ENCODE results near the gene GPR135. TPM values are rescaled to one million over a fixed set of nuclear protein-coding genes. Genes with fewer than 3 reads are reported as not detected.
"Not testable (repeated sequence)": the region's sequence is repeated elsewhere in the genome, so short reads cannot be mapped to it uniquely, and the experiment has no call there.

The GPR135 gene
- polyA plus RNA-seq, 3 donors = 3.8 to 7.0 (median 4.2) TPM

GRCh38 chr14:59482541-59483331 is 17.6 kb upstream of the GPR135 start:
- no peak for DNase-seq (ENCODE audit: extremely low read depth in 1 of 11, low read depth in 9 of 11, low spot score in 4 of 11)

DNA sequence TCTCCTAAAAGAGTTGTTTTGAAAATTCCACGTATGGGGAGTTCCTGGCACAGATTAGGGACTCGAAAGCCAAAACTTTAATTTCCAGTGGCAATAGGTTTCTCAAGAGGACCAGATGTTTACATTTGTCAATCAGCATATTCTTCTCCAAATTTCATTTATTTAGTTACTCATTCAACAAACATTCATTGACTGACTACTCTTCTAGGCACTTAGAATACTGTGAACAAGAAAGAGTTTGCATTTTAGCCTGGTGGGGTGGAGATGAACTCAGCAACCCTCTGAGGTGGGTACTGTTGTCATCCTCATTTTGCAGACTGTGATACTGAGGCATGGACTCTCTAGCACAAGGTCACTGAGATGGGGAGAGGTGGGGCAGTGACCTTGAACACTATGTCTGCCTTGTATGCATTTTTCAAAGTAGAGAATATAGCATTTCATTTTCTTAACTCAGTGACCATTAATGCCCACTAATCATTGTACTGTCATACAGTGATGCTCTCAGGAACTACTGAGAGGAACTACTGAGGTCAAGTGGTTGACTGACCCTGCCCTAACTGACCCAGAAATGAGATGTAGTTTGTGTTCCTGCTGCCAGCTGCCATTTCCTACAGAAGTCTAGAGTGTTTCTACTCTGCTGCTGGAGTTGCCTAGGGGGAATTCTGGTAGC is 16.8 kb upstream of the GPR135 start:
- DNase-seq (ENCODE audit: extremely low read depth in 1 of 11, low read depth in 9 of 11, low spot score in 4 of 11) = no peak

DNA sequence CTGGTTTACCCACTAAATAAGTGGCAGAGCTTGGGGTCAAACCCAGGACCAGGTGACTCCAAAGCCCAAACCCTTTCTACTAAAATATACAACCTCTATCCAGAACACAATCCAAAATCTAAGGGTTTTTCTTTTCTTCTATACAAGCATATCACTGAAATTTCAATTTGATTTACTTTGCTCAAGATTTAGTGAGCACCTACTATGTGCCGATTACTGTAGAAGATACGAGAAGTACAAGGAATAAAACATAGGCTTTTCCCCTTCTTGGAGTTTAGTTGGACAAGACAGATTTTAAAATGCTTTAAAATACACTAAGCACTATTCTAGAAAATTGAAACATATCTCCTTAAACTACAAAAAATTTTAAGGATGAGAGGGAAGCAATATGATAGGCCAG is 16.2 kb upstream of the GPR135 start:
- no peak for DNase-seq (ENCODE audit: extremely low read depth in 1 of 11, low read depth in 9 of 11, low spot score in 4 of 11)

DNA sequence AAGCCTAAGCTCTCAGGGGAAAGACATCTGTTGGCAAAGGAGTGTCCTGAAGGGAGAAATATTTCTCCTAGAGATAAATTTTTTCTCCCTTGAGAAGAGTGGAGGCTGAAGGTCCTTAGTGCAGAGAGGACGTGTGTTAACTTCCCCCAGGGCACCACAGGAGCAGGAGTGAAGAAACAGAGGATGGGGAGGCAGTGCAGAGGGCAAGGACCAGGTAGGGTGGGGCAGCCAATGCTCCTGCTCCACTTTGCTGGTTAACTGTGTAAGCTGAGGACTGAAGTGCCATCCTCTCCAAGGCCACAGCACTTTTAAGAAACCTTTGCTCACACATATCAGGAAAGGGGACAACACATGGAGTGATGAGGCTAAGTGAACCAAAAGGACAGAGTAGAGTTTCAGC is 15.0 kb upstream of the GPR135 start:
- DNase-seq (ENCODE audit: extremely low read depth in 1 of 11, low read depth in 9 of 11, low spot score in 4 of 11) = no peak

DNA sequence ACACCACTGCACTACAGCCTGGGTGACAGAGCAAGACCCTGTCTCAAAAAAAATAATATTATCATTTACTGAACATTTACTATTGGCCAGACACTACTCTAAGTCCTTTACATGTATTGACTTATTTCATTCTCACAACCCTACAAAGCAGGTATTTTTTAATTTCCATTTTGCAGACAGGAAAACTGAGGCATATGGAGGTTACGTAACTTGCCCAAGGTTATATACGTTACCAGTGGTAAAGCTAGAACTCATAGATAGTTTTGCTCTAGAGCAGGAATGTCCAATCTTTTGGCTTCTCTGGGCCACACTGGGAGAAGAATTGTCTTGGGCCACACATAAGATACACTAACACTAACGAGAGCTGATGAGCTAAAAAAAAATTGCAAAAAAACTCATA is 13.4 kb upstream of the GPR135 start:
- no peak for DNase-seq (ENCODE audit: extremely low read depth in 1 of 11, low read depth in 9 of 11, low spot score in 4 of 11)

DNA sequence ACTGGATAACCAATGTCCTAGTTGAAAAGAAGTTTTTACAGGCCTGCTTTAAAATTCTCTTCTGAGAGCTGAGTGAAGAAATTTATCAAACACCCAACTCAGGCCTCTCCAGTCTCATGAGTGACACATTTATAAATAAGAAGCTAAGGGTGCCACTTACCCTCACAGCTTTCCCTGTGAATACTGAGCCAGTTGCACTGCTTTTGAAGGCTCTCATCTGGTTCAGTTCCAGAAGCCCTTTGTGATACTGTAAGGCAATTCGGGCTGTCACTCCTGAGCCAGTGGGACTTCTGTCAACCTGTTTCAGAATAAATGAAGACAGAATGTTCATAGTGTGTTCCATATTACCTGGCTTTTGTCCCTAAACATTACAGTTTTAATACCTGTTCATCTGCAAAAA is 10.5 kb upstream of the GPR135 start:
- no peak for DNase-seq (ENCODE audit: extremely low read depth in 1 of 11, low read depth in 9 of 11, low spot score in 4 of 11)

DNA sequence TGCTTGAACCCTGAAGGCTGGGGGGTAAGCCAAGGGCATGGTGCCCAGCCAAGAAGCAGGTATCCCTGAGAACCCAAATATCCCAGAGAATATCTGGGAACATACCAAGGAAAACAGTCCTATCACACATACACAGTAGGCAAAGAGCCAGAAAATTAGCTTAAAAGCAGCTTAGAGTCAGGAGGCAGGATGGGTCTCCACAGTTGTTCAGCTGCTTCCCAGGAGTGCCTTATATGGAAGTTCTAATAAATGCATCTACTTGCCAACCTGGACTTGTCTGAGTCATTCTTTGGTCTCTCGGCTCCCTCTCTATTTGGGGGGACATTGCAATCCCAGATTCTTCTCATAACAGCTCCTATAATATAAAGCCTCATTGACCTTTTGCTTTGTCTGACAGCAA is 9.0 kb upstream of the GPR135 start:
- no peak for DNase-seq (ENCODE audit: extremely low read depth in 1 of 11, low read depth in 9 of 11, low spot score in 4 of 11)

- DNase-seq (ENCODE audit: extremely low read depth in 1 of 11, low read depth in 9 of 11, low spot score in 4 of 11) = peak in 6 of 11 donors; percentile 59 to 72 (median 66)
These were observed 479 bp downstream of the GPR135 start for GRCh38 chr14:59464486-59465315.

GRCh38 chr14:59463787-59464485 is 1.2 kb downstream of the GPR135 start:
- DNase-seq (ENCODE audit: extremely low read depth in 1 of 11, low read depth in 9 of 11, low spot score in 4 of 11) = peak in 1 of 11 donors; percentile 25

- no peak for DNase-seq (ENCODE audit: extremely low read depth in 1 of 11, low read depth in 9 of 11, low spot score in 4 of 11)
These were observed 3.3 kb downstream of the GPR135 start for GRCh38 chr14:59461891-59462290.

GRCh38 chr14:59460378-59460777 is 4.8 kb downstream of the GPR135 start:
- DNase-seq (ENCODE audit: extremely low read depth in 1 of 11, low read depth in 9 of 11, low spot score in 4 of 11) = no peak

- DNase-seq (ENCODE audit: extremely low read depth in 1 of 11, low read depth in 9 of 11, low spot score in 4 of 11) = no peak
These were observed 6.7 kb downstream of the GPR135 start for GRCh38 chr14:59458486-59458885.

DNA sequence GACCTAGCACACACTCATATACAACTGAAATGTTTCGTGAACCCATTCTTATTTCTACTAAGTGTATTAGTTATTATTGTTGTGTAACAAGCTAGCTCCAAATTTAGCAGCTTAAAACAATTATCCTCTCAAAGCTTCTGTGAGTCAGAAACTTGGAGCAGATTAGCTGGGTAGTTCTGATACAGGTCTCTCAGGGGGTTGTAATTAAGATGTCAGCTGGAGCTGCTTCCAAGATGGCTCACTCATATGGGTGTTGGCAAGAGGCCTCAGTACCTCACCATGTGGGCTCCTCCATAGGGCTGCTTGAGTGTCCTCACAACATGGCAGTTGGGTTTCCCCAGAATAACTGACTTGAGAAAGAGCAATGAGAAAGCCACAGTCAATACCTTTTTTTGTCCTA is 9.8 kb downstream of the GPR135 start:
- no peak for DNase-seq (ENCODE audit: extremely low read depth in 1 of 11, low read depth in 9 of 11, low spot score in 4 of 11)

- DNase-seq (ENCODE audit: extremely low read depth in 1 of 11, low read depth in 9 of 11, low spot score in 4 of 11) = no peak
These were observed 11.0 kb downstream of the GPR135 start for GRCh38 chr14:59454139-59454538.

DNA sequence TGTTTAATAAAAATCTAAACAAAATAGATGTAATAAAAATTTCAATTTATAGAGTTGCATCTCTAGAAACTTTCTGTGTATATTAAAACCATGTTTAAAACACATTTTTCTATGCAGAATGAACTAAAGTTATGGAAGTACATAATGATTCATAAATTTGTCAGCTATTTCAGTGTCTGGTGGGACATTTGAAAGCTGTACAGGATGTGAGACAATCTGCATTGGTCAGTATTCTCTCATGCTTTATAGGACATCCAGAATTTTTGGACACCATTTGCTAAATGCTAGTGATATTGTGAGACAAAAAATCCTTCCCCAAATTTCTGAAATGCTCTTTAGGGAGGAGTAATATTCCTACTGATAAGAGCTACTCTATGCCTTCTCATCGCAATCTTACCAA is 13.3 kb downstream of the GPR135 start:
- no peak for DNase-seq (ENCODE audit: extremely low read depth in 1 of 11, low read depth in 9 of 11, low spot score in 4 of 11)

- no peak for DNase-seq (ENCODE audit: extremely low read depth in 1 of 11, low read depth in 9 of 11, low spot score in 4 of 11)
These were observed 14.5 kb downstream of the GPR135 start for GRCh38 chr14:59450716-59451115.

DNA sequence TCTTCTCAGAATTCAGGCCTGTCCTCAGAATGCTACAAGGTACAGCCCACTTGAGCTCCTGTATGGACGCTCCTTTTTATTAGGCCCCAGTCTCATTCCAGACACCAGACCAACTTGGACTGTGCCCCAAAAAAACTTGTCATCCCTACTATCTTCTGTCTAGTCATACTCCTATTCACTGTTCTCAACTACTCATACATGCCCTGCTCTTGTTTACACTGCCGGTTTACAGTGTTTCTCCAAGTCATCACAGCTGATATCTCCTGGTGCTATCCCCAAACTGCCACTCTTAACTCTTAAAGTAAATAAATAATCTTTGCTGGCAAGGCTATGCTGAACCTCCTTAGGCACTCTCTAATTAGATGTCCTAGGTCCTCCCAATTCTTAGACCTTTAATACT is 16.5 kb downstream of the GPR135 start:
- not testable (repeated sequence) for DNase-seq (ENCODE audit: extremely low read depth in 1 of 11, low read depth in 9 of 11, low spot score in 4 of 11)

- no peak for DNase-seq (ENCODE audit: extremely low read depth in 1 of 11, low read depth in 9 of 11, low spot score in 4 of 11)
These were observed 25.8 kb downstream of the GPR135 start for GRCh38 chr14:59439256-59439965.

DNA sequence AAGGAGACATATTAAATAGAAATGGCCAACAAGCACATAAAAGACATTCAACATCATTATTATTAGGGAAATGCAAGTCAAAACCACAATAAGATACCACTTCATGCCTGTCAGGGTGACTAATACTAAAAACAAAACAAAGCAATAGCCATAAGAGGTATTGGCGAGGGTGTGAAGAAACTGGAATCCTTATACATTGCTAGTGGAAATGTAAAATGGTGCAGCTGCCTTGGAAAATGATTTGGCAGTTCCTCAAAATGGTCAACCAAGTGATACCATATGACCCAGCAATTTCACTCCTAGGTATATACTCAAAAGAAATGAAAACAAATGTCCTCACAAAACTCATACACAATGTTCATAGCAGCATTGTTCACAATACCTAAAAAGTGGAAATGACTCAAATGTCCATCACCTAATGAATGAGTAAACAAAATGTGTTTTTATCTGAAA is 27.0 kb downstream of the GPR135 start:
- DNase-seq (ENCODE audit: extremely low read depth in 1 of 11, low read depth in 9 of 11, low spot score in 4 of 11) = no peak
